ENCODE results near the gene RBM26. TPM values are rescaled to one million over a fixed set of nuclear protein-coding genes. Genes with fewer than 3 reads are reported as not detected.

RBM26 gene
- total and polyA plus RNA-seq, 5 experiments from 2014 or later = 14.1 to 142 (median 17.0) TPM

DNA sequence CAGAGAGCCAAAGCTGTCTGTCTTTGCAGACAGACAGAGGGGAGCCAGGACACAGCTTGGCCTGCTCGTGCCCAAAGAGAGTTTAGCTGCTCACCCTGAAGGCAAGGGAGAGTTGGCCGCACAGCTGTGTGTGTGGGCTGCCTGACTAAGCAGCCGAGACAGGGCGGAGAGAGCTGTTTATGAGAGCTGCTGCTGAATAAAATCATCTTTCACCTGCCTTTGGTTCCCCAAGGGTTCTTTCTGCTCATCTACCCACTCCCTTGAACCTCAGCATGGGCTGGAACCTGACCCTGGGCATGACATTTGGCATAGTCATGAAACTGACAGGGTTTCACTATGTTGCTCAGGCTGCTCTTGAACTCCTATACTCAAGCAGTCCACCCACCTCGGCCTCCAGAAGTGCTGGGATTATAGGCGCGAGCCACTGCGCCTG is 98.2 kb downstream of the RBM26 start:
- peak overlapping the region in 2 of 10 donors; percentile 9 to 27 for H3K27ac Mint-ChIP-seq
- H3K27me3 Mint-ChIP-seq = peaks cover 0 to 3% (median 1%) of the 10 kb centered on the region in 5 donors
- peaks cover 0 to 5% (median 0%) of the 10 kb centered on the region in 9 donors for H3K9me3 Mint-ChIP-seq
- POLR2A ChIA-PET = no interaction called here
- no peaks in the 10 kb centered on the region for H3K36me3 Mint-ChIP-seq
- ATAC-seq (no peak), DNase-seq (no peak)
- H3K4me3 Mint-ChIP-seq = no peak overlapping the region
- peaks cover 0 to 13% (median 6%) of the 10 kb centered on the region in 4 donors for H3K4me1 Mint-ChIP-seq

DNA sequence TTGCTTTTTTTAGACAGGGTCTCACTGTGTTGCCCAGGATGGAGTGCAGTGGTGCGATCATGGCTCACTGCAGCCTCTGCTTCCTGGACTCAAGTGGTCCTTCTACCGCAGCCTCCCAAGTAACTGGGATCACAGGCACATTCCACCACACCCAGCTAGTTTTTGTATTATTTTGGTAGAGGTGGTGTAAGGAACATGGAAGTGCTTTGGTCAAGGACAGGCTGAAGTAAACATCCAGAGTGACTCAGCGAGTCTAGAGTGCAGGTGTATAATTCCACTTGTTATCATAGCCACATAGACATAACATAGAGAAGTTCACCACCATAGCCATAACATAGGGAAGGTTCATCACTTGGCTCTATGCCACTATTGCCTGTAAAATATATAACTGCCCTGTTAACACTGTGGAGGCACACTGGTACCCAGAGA is 98.6 kb downstream of the RBM26 start:
- Mint-ChIP-seq H3K36me3 (no peaks in the 10 kb centered on the region), H3K9me3 (peaks cover 0 to 9% (median 0%) of the 10 kb centered on the region in 9 donors), H3K4me3 (no peak overlapping the region), H3K27me3 (peaks cover 0 to 7% (median 3%) of the 10 kb centered on the region in 5 donors), H3K4me1 (peaks cover 0 to 13% (median 6%) of the 10 kb centered on the region in 4 donors), H3K27ac (peak overlapping the region in 2 of 10 donors; percentile 9 to 27)
- no peak for DNase-seq
- no peak for ATAC-seq
- POLR2A ChIA-PET = no interaction called here

GRCh38 chr13:79306650-79307049 is 99.4 kb downstream of the RBM26 start:
- H3K27ac Mint-ChIP-seq = peak overlapping the region in 1 of 10 donors; percentile 13
- H3K27me3 Mint-ChIP-seq = peaks cover 0 to 8% (median 3%) of the 10 kb centered on the region in 5 donors
- H3K9me3 Mint-ChIP-seq = peaks cover 0 to 9% (median 0%) of the 10 kb centered on the region in 9 donors
- POLR2A ChIA-PET = no interaction called here
- no peaks in the 10 kb centered on the region for H3K36me3 Mint-ChIP-seq
- no peak for DNase-seq
- H3K4me3 Mint-ChIP-seq = no peak overlapping the region
- ATAC-seq = no peak
- H3K4me1 Mint-ChIP-seq = peaks cover 0 to 13% (median 6%) of the 10 kb centered on the region in 4 donors

- Mint-ChIP-seq H3K4me3 (no peak overlapping the region), H3K27me3 (peaks cover 2 to 29% (median 6%) of the 10 kb centered on the region in 5 donors), H3K27ac (no peak overlapping the region), H3K9me3 (peaks cover 0 to 6% (median 0%) of the 10 kb centered on the region in 9 donors), H3K4me1 (peaks cover 0 to 2% (median 0%) of the 10 kb centered on the region in 4 donors), H3K36me3 (no peaks in the 10 kb centered on the region)
- ATAC-seq = no peak
- POLR2A ChIA-PET = no interaction called here
- DNase-seq = no peak
Measured at GRCh38 chr13:79297128-79297527, 108.9 kb downstream of the RBM26 start.

GRCh38 chr13:79295906-79296706 is 109.9 kb downstream of the RBM26 start:
- peaks cover 0 to 1% (median 0%) of the 10 kb centered on the region in 4 donors for H3K4me1 Mint-ChIP-seq
- H3K9me3 Mint-ChIP-seq = peaks cover 0 to 3% (median 0%) of the 10 kb centered on the region in 9 donors
- peaks cover 2 to 26% (median 6%) of the 10 kb centered on the region in 5 donors for H3K27me3 Mint-ChIP-seq
- H3K4me3 Mint-ChIP-seq = no peak overlapping the region
- no peak overlapping the region for H3K27ac Mint-ChIP-seq
- DNase-seq (no peak), ATAC-seq (no peak)
- POLR2A ChIA-PET = no interaction called here
- no peaks in the 10 kb centered on the region for H3K36me3 Mint-ChIP-seq

DNA sequence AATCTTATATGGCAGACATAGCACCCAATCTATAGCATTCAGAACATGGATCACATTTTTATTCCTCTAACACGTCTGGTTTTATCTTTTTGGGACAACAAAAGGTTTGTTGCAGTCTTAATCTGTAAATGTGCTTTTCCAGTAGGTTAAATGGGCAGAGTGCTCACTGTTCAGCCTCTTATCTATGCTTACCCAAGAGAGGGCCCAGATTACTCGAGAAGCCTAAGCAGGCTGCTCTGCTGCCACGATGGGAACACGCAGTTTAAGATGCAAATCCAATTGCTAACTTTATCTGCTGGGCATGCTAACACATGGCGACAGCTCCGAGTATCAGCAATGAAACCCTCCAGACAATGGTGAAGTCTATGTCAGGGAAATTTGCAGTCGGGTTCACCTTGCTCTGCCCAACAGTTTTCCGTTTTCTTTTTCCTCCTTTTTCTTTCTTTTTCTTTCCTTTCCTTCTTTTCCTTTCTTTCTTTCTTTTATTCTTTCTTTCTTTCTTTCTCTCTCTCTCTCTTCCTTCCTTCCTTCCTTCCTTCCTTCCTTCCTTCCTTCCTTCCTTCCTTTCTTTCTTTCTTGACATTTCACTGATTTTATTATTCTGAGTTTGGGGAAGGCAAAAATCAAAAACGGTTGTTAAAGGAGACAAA is 115.3 kb downstream of the RBM26 start:
- POLR2A ChIA-PET = no interaction called here
- no peak for ATAC-seq
- no peaks in the 10 kb centered on the region for H3K36me3 Mint-ChIP-seq
- no peak overlapping the region for H3K27ac Mint-ChIP-seq
- no peaks in the 10 kb centered on the region for H3K4me1 Mint-ChIP-seq
- DNase-seq = no peak
- no peak overlapping the region for H3K4me3 Mint-ChIP-seq
- no peaks in the 10 kb centered on the region for H3K9me3 Mint-ChIP-seq
- H3K27me3 Mint-ChIP-seq = peaks cover 0 to 20% (median 5%) of the 10 kb centered on the region in 5 donors

GRCh38 chr13:79289571-79289970 is 116.5 kb downstream of the RBM26 start:
- Mint-ChIP-seq H3K27ac (no peak overlapping the region), H3K4me3 (no peak overlapping the region), H3K36me3 (no peaks in the 10 kb centered on the region), H3K9me3 (no peaks in the 10 kb centered on the region), H3K27me3 (peaks cover 0 to 11% (median 2%) of the 10 kb centered on the region in 5 donors), H3K4me1 (no peaks in the 10 kb centered on the region)
- DNase-seq (no peak), ATAC-seq (no peak)
- POLR2A ChIA-PET = no interaction called here

GRCh38 chr13:79287939-79288795 is 117.9 kb downstream of the RBM26 start:
- POLR2A ChIA-PET = no interaction called here
- H3K9me3 Mint-ChIP-seq = no peaks in the 10 kb centered on the region

GRCh38 chr13:79285159-79285558 is 120.9 kb downstream of the RBM26 start:
- Mint-ChIP-seq H3K27ac (no peak overlapping the region), H3K36me3 (no peaks in the 10 kb centered on the region), H3K27me3 (peaks cover 0 to 2% (median 0%) of the 10 kb centered on the region in 5 donors), H3K4me3 (no peak overlapping the region), H3K4me1 (no peaks in the 10 kb centered on the region), H3K9me3 (no peaks in the 10 kb centered on the region)
- DNase-seq (no peak), ATAC-seq (no peak)
- POLR2A ChIA-PET = no interaction called here

More at GRCh38 chr13:79287939-79288795, 117.9 kb downstream of the RBM26 start:
- no peaks in the 10 kb centered on the region for H3K4me1 Mint-ChIP-seq
- H3K27ac Mint-ChIP-seq = no peak overlapping the region
- H3K36me3 Mint-ChIP-seq = no peaks in the 10 kb centered on the region
- H3K4me3 Mint-ChIP-seq = no peak overlapping the region
- no peak for DNase-seq
- H3K27me3 Mint-ChIP-seq = peaks cover 2 to 11% (median 2%) of the 10 kb centered on the region in 5 donors
- no peak for ATAC-seq

DNA sequence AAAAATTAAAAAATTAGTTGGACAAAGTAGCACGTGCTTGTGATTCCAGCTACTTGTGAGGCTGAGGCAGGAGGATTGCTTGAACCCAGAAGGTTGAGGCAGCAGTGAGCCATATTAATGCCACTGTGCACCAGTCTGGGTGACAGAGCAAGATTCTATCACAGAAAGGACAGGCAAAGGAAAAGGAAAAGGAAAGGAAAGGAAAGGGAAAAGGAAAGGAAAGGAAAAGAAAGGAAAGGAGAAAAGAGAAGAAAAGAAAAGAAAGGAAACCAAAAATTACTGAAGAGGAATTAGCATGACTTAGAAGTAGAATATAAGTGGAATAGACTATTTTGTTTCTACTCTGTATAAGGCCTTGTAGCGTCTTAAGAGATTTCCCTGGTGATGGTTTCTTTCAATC is 122.3 kb downstream of the RBM26 start:
- Mint-ChIP-seq H3K27me3 (peaks cover 0 to 2% (median 0%) of the 10 kb centered on the region in 5 donors), H3K9me3 (no peaks in the 10 kb centered on the region), H3K4me1 (no peaks in the 10 kb centered on the region), H3K36me3 (no peaks in the 10 kb centered on the region), H3K4me3 (no peak overlapping the region), H3K27ac (no peak overlapping the region)
- DNase-seq (no peak), ATAC-seq (no peak)
- POLR2A ChIA-PET = no interaction called here

DNA sequence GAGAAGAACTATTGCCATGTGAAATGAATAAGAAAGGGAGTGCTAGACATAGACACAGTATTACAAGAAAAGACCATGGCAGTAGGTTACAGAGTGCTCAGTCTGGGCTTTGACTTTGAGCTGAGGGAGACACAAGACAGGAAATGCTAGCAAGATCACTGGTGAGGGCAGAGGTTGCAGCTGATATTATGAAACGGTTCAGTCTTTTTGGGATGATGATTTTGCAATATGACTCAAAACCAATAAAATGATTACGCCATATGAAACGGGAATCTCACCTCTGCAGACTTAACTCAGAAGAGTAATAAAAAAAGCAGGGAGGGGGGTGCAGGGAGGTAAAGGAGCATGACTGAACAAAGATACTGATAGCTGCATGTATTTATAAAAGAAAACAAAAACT is 123.1 kb downstream of the RBM26 start:
- POLR2A ChIA-PET = no interaction called here
- no peak for DNase-seq
- no peak for ATAC-seq
- Mint-ChIP-seq H3K4me3 (no peak overlapping the region), H3K4me1 (no peaks in the 10 kb centered on the region), H3K9me3 (no peaks in the 10 kb centered on the region), H3K36me3 (no peaks in the 10 kb centered on the region), H3K27ac (no peak overlapping the region), H3K27me3 (peaks cover 0 to 2% (median 0%) of the 10 kb centered on the region in 5 donors)

DNA sequence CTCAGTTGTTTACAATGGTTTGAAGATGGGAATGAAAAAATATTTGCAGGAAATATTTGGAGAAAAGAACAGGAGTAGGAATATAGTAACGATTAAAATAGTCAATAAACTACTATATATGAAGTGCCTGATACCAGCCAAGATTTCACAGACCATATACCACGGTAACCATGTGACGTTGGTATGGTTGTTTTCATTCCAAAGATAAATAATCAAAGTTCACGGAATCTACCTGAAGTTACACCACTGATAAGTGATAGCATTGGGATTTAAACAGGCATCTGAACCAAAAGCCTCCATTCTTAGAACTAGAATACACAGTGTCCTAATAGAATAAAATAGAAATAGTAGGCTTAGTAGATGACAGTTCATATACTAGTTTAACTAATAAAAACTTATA is 123.5 kb downstream of the RBM26 start:
- POLR2A ChIA-PET = no interaction called here
- Mint-ChIP-seq H3K4me1 (no peaks in the 10 kb centered on the region), H3K27ac (no peak overlapping the region), H3K4me3 (no peak overlapping the region), H3K9me3 (no peaks in the 10 kb centered on the region), H3K36me3 (no peaks in the 10 kb centered on the region), H3K27me3 (peaks cover 0 to 2% (median 0%) of the 10 kb centered on the region in 5 donors)
- DNase-seq = no peak
- no peak for ATAC-seq

All from naive thymus-derived CD8-positive, alpha-beta T cell (primary cell).